Mesendoderm (in vitro differentiated cells): ENCODE results near the gene CDC42BPA.

Source experiments
- DNase-seq: peaks from one replicate; pipeline ENCODE4 v3.0.0; 2013
- H2AK5ac ChIP-seq: 2 replicates; pipeline ENCODE4 v1.6.1; 2013; ENCODE audit warnings: low read length, inconsistent platforms
- H2BK120ac ChIP-seq: 2 replicates; pipeline ENCODE4 v1.6.1; 2013; ENCODE audit warnings: low read depth, mild to moderate bottlenecking, low read length, moderate library complexity, mixed read lengths
- H2BK15ac ChIP-seq: replicated peaks from 2 replicates; pipeline ENCODE4 v1.6.1; 2013; ENCODE audit warnings: low read depth, mild to moderate bottlenecking, moderate library complexity
- H2BK5ac ChIP-seq: 2 replicates; pipeline ENCODE4 v1.6.1; 2013; ENCODE audit warnings: low read length, inconsistent platforms
- H3K18ac ChIP-seq: 2 replicates; pipeline ENCODE4 v1.6.1; 2013; ENCODE audit warnings: mild to moderate bottlenecking, low read length, mixed read lengths
- H3K23ac ChIP-seq: one replicate; pipeline ENCODE4 v1.6.1; 2013; ENCODE audit warnings: low read length
- H3K27ac ChIP-seq: 2 replicates; pipeline ENCODE4 v1.5.1; 2013; ENCODE audit warnings: low read depth, mild to moderate bottlenecking, inconsistent platforms, low read length, moderate library complexity
- H3K27me3 ChIP-seq: 2 replicates; pipeline ENCODE4 v1.6.1; 2013; ENCODE audit warnings: low read length, control low read depth, mild to moderate bottlenecking, inconsistent platforms; ENCODE audit not compliant: insufficient read depth, poor library complexity
- H3K36me3 ChIP-seq: 2 replicates; pipeline ENCODE4 v1.6.1; 2013; ENCODE audit warnings: low read length, inconsistent platforms; ENCODE audit not compliant: control insufficient read depth, insufficient read depth
- H3K4ac ChIP-seq: one replicate; pipeline ENCODE4 v1.6.1; 2013; ENCODE audit warnings: low read depth, mild to moderate bottlenecking, low read length, moderate library complexity
- H3K4me1 ChIP-seq: 2 replicates; pipeline ENCODE4 v1.6.1; 2013; ENCODE audit warnings: low read depth, low read length, inconsistent platforms; ENCODE audit not compliant: control insufficient read depth
- H3K4me2 ChIP-seq: 2 replicates; pipeline ENCODE4 v1.6.1; 2013; ENCODE audit warnings: low read length
- H3K4me3 ChIP-seq: 2 replicates; pipeline ENCODE4 v1.5.1; 2013; ENCODE audit warnings: mild to moderate bottlenecking, low read length
- H3K56ac ChIP-seq: one replicate; pipeline ENCODE4 v1.6.1; 2013; ENCODE audit warnings: low read length
- H3K79me1 ChIP-seq: 2 replicates; pipeline ENCODE4 v1.6.1; 2013; ENCODE audit warnings: low read length, inconsistent platforms
- H3K79me2 ChIP-seq: 2 replicates; pipeline ENCODE4 v1.6.1; 2013; ENCODE audit warnings: mild to moderate bottlenecking, low read length; ENCODE audit not compliant: control insufficient read depth, insufficient read depth
- H3K9ac ChIP-seq: 2 replicates; pipeline ENCODE4 v1.6.1; 2013; ENCODE audit warnings: low read length, inconsistent platforms
- H4K5ac ChIP-seq: one replicate; pipeline ENCODE4 v1.6.1; 2013; ENCODE audit warnings: low read length
- H4K8ac ChIP-seq: one replicate; pipeline ENCODE4 v1.6.1; 2013; ENCODE audit warnings: low read depth, mild to moderate bottlenecking, control low read depth, low read length, moderate library complexity
- WGBS: extraction: QIAGEN DNeasy Blood & Tissue Kit; methylation state at CpG from one replicate; pipeline ENCODE4 v1.1.7; 2013; ENCODE audit warnings: low lambda C conversion rate, missing lambda C conversion rate; ENCODE audit not compliant: insufficient coverage; ENCODE audit errors: extremely low coverage; 5-methylcytosine and 5-hydroxymethylcytosine counted together

Gene CDC42BPA

GRCh38 chr1:226972931-226973330, 345.4 kb downstream of the CDC42BPA start:
- Histone ChIP-seq H3K56ac (no peak overlapping the region), H2BK120ac (no peak overlapping the region), H3K4me2 (no peak overlapping the region), H3K18ac (no peak overlapping the region), H4K8ac (no peak overlapping the region), H2BK5ac (no peak overlapping the region), H3K4me3 (no peak overlapping the region), H4K5ac (no peak overlapping the region), H2BK15ac (no peak overlapping the region), H3K23ac (no peak overlapping the region), H3K4ac (no peak overlapping the region), H3K4me1 (no peaks in the 10 kb centered on the region), H3K27ac (no peak overlapping the region), H3K27me3 (no peaks in the 10 kb centered on the region), H3K79me2 (no peaks in the 10 kb centered on the region), H3K79me1 (no peaks in the 10 kb centered on the region), H3K36me3 (no peaks in the 10 kb centered on the region), H3K9ac (no peak overlapping the region), H2AK5ac (no peak overlapping the region)
- WGBS, result no CpG with 5 or more reads among the region's 6 CpGs
- no peak for DNase-seq

DNA sequence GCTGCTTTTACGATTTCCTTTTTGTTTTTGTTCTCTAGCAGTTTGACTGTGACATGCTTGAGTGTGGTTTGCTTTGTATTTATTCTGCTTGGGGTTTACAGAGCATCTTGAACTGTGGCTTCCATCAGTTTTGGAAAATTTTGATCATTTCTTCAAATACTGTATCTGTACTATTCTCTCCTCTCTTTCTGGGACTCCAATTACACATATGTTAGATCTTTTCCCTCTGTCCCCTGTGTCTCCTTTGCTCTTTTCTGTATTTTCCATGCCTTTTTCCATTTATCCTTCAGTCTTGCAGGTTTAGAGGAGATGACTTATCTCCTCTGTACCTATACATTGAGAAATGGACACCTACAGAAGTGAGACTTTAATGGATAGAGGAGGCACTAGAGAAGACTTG, 346.5 kb downstream of the CDC42BPA start:
- Histone ChIP-seq H3K4me3 (no peak overlapping the region), H2BK15ac (no peak overlapping the region), H3K18ac (no peak overlapping the region), H3K36me3 (no peaks in the 10 kb centered on the region), H3K23ac (no peak overlapping the region), H3K4me1 (no peaks in the 10 kb centered on the region), H3K79me1 (no peaks in the 10 kb centered on the region), H3K27me3 (no peaks in the 10 kb centered on the region), H4K5ac (no peak overlapping the region), H2BK5ac (no peak overlapping the region), H4K8ac (no peak overlapping the region), H2AK5ac (no peak overlapping the region), H3K56ac (no peak overlapping the region), H3K4me2 (no peak overlapping the region), H2BK120ac (no peak overlapping the region), H3K27ac (no peak overlapping the region), H3K9ac (no peak overlapping the region), H3K79me2 (no peaks in the 10 kb centered on the region), H3K4ac (no peak overlapping the region)
- WGBS, result no CpG with 5 or more reads among the region's 1 CpG
- no peak for DNase-seq

- Histone ChIP-seq H3K4me3 (no peak overlapping the region), H2AK5ac (no peak overlapping the region), H4K8ac (no peak overlapping the region), H4K5ac (no peak overlapping the region), H3K27me3 (no peaks in the 10 kb centered on the region), H3K23ac (no peak overlapping the region), H2BK15ac (no peak overlapping the region), H3K18ac (no peak overlapping the region), H2BK5ac (no peak overlapping the region), H3K79me1 (no peaks in the 10 kb centered on the region), H3K9ac (no peak overlapping the region), H3K4me2 (no peak overlapping the region), H3K4me1 (no peaks in the 10 kb centered on the region), H3K27ac (no peak overlapping the region), H3K79me2 (no peaks in the 10 kb centered on the region), H3K4ac (no peak overlapping the region), H2BK120ac (no peak overlapping the region), H3K36me3 (no peaks in the 10 kb centered on the region), H3K56ac (no peak overlapping the region)
- no peak for DNase-seq
- WGBS, result no CpG with 5 or more reads among the region's 3 CpGs
Measured at GRCh38 chr1:226967665-226968064, 350.6 kb downstream of the CDC42BPA start.

DNA sequence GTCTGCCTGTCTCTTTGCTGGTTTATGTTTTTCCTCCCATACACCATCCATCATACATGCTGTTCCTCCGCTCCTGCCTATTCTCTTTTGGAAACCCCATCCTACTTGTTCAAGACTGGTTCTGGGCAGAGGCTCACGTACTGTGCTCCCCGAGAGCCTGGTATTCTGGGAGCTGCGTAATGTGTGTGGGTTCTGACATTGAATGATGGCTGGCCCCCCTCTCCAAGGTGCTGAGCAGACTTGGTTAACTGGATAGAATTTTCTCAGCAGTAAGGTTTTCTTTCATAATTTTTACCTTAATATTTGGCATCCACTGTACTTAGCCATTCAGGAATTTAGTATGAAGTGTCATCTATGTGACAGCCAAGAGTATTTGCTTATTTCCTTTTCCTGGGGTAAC, 351.6 kb downstream of the CDC42BPA start:
- H3K79me2 ChIP-seq, result no peaks in the 10 kb centered on the region
- no peak overlapping the region for H3K23ac ChIP-seq
- no peak overlapping the region for H2AK5ac ChIP-seq
- H3K4me2 ChIP-seq, result no peak overlapping the region
- no peak overlapping the region for H2BK120ac ChIP-seq
- no peak overlapping the region for H2BK15ac ChIP-seq
- no peak overlapping the region for H4K5ac ChIP-seq
- H3K36me3 ChIP-seq, result no peaks in the 10 kb centered on the region
- no peak overlapping the region for H4K8ac ChIP-seq
- H3K56ac ChIP-seq, result no peak overlapping the region
- H3K4me3 ChIP-seq, result no peak overlapping the region
- no CpG with 5 or more reads among the region's 4 CpGs for WGBS
- H3K4me1 ChIP-seq, result no peaks in the 10 kb centered on the region
- H3K27me3 ChIP-seq, result no peaks in the 10 kb centered on the region
- no peak overlapping the region for H2BK5ac ChIP-seq
- no peak overlapping the region for H3K18ac ChIP-seq
- no peak for DNase-seq
- no peak overlapping the region for H3K9ac ChIP-seq
- no peak overlapping the region for H3K4ac ChIP-seq
- H3K27ac ChIP-seq, result no peak overlapping the region
- no peaks in the 10 kb centered on the region for H3K79me1 ChIP-seq

- Histone ChIP-seq H2BK120ac (no peak overlapping the region), H3K4me2 (no peak overlapping the region), H2BK5ac (no peak overlapping the region), H4K5ac (no peak overlapping the region), H2BK15ac (no peak overlapping the region), H3K79me2 (no peaks in the 10 kb centered on the region), H3K4me3 (no peak overlapping the region), H3K27me3 (no peaks in the 10 kb centered on the region), H3K79me1 (no peaks in the 10 kb centered on the region), H3K4me1 (no peaks in the 10 kb centered on the region), H2AK5ac (no peak overlapping the region), H3K56ac (no peak overlapping the region), H3K36me3 (no peaks in the 10 kb centered on the region), H3K27ac (no peak overlapping the region), H3K18ac (no peak overlapping the region), H3K23ac (no peak overlapping the region), H4K8ac (no peak overlapping the region), H3K9ac (no peak overlapping the region), H3K4ac (no peak overlapping the region)
- no CpG with 5 or more reads among the region's 23 CpGs for WGBS
- no peak for DNase-seq
Measured at GRCh38 chr1:226965581-226966440, 352.5 kb downstream of the CDC42BPA start.
